ENCODE data around the gene ITPKC. TPM values are rescaled to one million over a fixed set of nuclear protein-coding genes. Genes with fewer than 3 reads are reported as not detected.

The ITPKC gene
- total RNA-seq, 4 donors from 2014 or later = 58.5 to 127 (median 95.7) TPM

DNA sequence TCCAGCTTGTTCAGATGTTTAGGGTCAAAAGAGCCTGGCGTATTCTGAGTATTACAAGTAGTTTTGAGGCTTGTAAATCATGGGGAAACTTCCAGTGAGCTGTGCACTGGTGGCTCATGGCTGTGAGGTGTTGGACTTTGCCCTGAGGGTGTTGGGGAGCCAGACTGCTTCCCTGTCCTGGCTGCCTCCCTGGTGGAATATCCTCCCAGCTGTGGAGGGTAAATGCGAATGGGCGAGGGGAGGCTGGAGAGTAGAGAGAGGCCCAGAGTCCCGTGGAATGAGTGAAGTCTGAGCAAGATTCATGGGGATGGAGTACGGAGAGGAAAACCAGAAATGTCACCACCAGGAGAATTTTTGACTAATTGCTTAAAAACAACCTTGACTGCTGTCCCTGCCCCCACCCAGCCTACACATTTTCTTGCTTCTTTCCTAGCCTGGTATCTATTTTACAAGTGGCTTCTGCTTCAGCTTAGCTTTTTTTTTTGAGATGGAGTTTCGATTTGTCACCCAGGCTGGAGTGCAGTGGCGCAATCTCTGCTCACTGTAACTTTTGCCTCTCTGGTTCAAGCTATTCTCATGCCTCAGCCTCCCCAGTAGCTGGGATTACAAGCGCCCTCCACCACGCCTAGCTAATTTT lies 37.8 kb downstream of the ITPKC start:
- no peaks in the 10 kb centered on the region for H3K27me3 ChIP-seq
- H3K4me3 ChIP-seq = peak overlapping the region in 2 of 4 donors; percentile 4 to 18
- intact Hi-C loops (cut with DNase I) = no loop called here
- DNase-seq = no peak
- H3K9me3 ChIP-seq = no peaks in the 10 kb centered on the region
- no peak for TF ChIP-seq POLR2A (IDR thresholded peaks at IDR 0.05)
- TF ChIP-seq, protein P1, sequence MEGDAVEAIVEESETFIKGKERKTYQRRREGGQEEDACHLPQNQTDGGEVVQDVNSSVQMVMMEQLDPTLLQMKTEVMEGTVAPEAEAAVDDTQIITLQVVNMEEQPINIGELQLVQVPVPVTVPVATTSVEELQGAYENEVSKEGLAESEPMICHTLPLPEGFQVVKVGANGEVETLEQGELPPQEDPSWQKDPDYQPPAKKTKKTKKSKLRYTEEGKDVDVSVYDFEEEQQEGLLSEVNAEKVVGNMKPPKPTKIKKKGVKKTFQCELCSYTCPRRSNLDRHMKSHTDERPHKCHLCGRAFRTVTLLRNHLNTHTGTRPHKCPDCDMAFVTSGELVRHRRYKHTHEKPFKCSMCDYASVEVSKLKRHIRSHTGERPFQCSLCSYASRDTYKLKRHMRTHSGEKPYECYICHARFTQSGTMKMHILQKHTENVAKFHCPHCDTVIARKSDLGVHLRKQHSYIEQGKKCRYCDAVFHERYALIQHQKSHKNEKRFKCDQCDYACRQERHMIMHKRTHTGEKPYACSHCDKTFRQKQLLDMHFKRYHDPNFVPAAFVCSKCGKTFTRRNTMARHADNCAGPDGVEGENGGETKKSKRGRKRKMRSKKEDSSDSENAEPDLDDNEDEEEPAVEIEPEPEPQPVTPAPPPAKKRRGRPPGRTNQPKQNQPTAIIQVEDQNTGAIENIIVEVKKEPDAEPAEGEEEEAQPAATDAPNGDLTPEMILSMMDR (IDR thresholded peaks at IDR 0.05) = no peak
- H3K4me1 ChIP-seq = peaks cover 22 to 71% (median 40%) of the 10 kb centered on the region in 3 donors
- peak overlapping the region; percentile 48 to 60 (median 52) for H3K27ac ChIP-seq
- WGBS, 2 donors = 68 to 72% methylated on average over 8 to 9 of the region's 9 CpGs
- H3K36me3 ChIP-seq = peaks cover 17 to 56% (median 18%) of the 10 kb centered on the region in 3 donors

DNA sequence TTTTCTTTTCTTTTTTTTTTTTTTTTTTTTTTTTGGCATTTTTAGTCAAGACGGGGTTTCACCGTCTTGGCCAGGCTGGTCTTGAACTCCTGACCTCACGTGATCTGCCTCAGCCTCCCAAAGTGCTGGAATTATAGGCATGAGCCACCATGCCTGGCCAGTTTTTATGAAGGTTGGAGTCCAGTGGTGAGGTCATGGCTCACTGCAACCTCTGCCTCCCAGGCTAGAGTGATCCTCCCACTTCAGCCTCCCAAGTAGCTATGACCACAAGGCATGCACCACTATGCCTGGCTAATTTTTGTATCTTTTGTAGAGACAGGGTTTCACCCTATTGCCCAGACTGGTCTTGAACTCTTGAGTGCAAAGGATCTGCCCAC lies 38.3 kb downstream of the ITPKC start:
- peaks cover 22 to 67% (median 39%) of the 10 kb centered on the region in 3 donors for H3K4me1 ChIP-seq
- intact Hi-C loops (cut with DNase I) = no loop called here
- WGBS, 2 donors = 87% methylated on average over 3 of the region's 3 CpGs; no CpG with 5 or more reads in 1 of the 2 donors
- no peak for DNase-seq
- TF ChIP-seq POLR2A (IDR thresholded peaks at IDR 0.05) = no peak
- TF ChIP-seq, protein P1 (IDR thresholded peaks at IDR 0.05) = no peak
- H3K36me3 ChIP-seq = peaks cover 20 to 61% (median 23%) of the 10 kb centered on the region in 3 donors
- no peak overlapping the region for H3K27ac ChIP-seq
- H3K9me3 ChIP-seq = no peaks in the 10 kb centered on the region
- H3K4me3 ChIP-seq = no peak overlapping the region
- no peaks in the 10 kb centered on the region for H3K27me3 ChIP-seq

DNA sequence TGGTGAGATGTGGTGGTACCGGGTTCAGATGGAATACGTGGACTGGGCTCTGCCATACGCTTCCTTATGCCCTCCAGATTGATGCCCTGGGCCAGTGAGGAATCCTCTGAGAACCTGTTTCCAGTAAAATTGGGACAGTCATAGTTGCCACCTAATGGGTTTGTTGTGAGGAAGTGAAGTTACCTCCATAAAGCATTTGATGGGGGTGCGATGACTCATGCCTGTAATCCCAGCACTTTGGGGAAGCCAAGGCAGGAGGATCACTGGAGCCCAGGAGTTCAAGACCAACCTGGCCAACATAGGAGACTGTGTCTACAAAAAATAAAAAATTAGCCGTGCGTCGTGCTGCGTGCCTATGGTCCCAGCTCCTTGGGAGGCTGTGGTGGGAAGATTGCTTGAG lies 38.9 kb downstream of the ITPKC start:
- H3K27ac ChIP-seq = no peak overlapping the region
- no peak overlapping the region for H3K4me3 ChIP-seq
- H3K27me3 ChIP-seq = no peaks in the 10 kb centered on the region
- peaks cover 20 to 66% (median 29%) of the 10 kb centered on the region in 3 donors for H3K36me3 ChIP-seq
- no peaks in the 10 kb centered on the region for H3K9me3 ChIP-seq
- DNase-seq = no peak
- TF ChIP-seq POLR2A (IDR thresholded peaks at IDR 0.05) = no peak
- TF ChIP-seq, protein P1 (IDR thresholded peaks at IDR 0.05) = no peak
- WGBS, 2 donors = 88 to 94% methylated on average over 5 to 8 of the region's 8 CpGs
- intact Hi-C loops (cut with DNase I) = no loop called here
- peaks cover 22 to 67% (median 39%) of the 10 kb centered on the region in 3 donors for H3K4me1 ChIP-seq

DNA sequence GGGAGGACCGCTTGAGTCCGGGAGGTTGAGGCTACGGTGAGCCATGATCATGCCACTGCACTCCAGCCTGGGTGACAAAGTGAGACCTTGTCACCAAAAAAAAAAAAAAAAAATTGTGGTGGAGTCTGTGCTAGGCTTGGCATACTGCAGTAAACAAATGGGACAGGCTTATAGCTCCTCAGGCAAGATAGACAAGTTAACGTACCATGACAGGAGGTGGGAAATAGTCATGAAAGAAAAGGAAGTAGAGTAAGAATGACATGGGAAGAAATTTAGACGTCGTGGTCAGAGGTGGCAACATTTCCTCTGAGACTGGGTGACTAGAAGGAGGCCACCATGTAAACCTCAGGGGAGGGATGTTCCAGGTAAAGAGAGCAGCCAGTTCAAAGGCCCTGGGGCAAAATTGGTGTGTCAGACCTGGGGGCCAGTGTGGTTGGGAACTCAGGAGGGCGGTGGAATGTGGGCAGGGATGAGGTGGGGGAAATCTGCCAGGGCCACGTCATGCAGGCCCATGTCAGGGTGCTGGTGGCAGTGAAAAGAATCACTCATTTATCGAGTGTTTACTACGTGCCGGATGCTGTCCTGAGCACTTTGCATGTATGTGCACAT lies 39.7 kb downstream of the ITPKC start:
- intact Hi-C loops (cut with DNase I) = no loop called here
- Histone ChIP-seq H3K36me3 (peaks cover 20 to 75% (median 33%) of the 10 kb centered on the region in 3 donors), H3K4me1 (peaks cover 22 to 70% (median 39%) of the 10 kb centered on the region in 3 donors), H3K4me3 (no peak overlapping the region), H3K27ac (peak overlapping the region in 2 of 4 donors; percentile 6 to 38), H3K9me3 (no peaks in the 10 kb centered on the region), H3K27me3 (no peaks in the 10 kb centered on the region)
- 55 to 59% methylated on average over 10 to 11 of the region's 11 CpGs for WGBS, 2 donors
- TF ChIP-seq, protein P1 (IDR thresholded peaks at IDR 0.05) = no peak
- no peak for TF ChIP-seq POLR2A (IDR thresholded peaks at IDR 0.05)
- DNase-seq = no peak

DNA sequence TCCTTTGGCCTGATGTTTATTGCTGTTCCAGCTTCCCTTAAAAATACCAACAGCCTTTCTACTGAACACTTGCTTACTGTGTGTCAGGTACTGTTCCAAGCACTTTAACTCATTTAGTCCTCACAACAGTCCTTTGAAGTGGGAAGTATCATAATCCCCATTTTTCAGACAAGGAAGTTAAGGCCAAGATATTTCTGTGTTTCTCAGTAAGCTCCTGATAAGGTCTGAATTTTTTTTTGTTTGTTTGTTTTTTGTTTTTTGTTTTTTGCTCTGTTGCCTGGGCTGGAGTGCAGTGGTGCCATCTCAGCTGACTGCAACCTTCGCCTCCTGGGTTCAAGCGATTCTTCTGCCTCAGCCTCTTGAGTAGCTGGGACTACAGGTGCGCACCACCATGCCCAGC lies 41.6 kb downstream of the ITPKC start:
- no peak overlapping the region for H3K27ac ChIP-seq
- no peaks in the 10 kb centered on the region for H3K27me3 ChIP-seq
- 100% methylated on average over 3 of the region's 3 CpGs for WGBS, 2 donors
- intact Hi-C loops (cut with DNase I) = no loop called here
- DNase-seq = no peak
- no peak for TF ChIP-seq POLR2A (IDR thresholded peaks at IDR 0.05)
- TF ChIP-seq, protein P1 (IDR thresholded peaks at IDR 0.05) = no peak
- peaks cover 32 to 94% (median 52%) of the 10 kb centered on the region in 3 donors for H3K36me3 ChIP-seq
- H3K9me3 ChIP-seq = no peaks in the 10 kb centered on the region
- H3K4me1 ChIP-seq = peaks cover 22 to 60% (median 26%) of the 10 kb centered on the region in 3 donors
- no peak overlapping the region for H3K4me3 ChIP-seq
